ENCODE measurements around the gene SLIRP.

- TF ChIP-seq CTCF (IDR thresholded peaks at IDR 0.05), result no peak
- TF ChIP-seq POLR2AphosphoS5 (IDR thresholded peaks at IDR 0.05), result no peak
These were observed 14.4 kb downstream of the SLIRP start for GRCh38 chr14:77722301-77722700.
